SK-N-SH (cell line): ENCODE data around the gene ARHGEF4. TPM values are rescaled to one million over a fixed set of nuclear protein-coding genes. Genes with fewer than 3 reads are reported as not detected.
A peak's percentile ranks its signal among the peaks of the same experiment; 100 is the strongest.

ENCODE experiments used
- CTCF ChIA-PET: fragments of 300-600, 350-600 bp; formaldehyde crosslinking; extraction: SDS; loops from one replicate; lab custom pipeline; 2021; lab: Yijun Ruan, JAX
- POLR2A ChIA-PET: fragments of 350-600 bp; sonication (Branson Sonifier 250); formaldehyde crosslinking; extraction: SDS; loops from one replicate; lab custom pipeline; 2020; ENCODE audit warnings: antibody characterized with exemption, inconsistent platforms; lab: Yijun Ruan, JAX
- DNase-seq: peaks from one replicate; pipeline ENCODE4 v3.0.0; 2012
- H2AFZ ChIP-seq: fragments of 200-600 bp; sonication (generic); 2 replicates; pipeline ENCODE4 v1.8.1; 2016; ENCODE audit warnings: antibody characterized with exemption, mild to moderate bottlenecking, low read depth
- H3F3A ChIP-seq: fragments of 200-600 bp; sonication (generic); replicated peaks from 2 replicates; pipeline ENCODE3; 2016; ENCODE audit warnings: antibody characterized with exemption, mild to moderate bottlenecking; ENCODE audit not compliant: insufficient read depth
- H3K27ac ChIP-seq, 2 experiments: fragments of 200-500 bp in 1 of 2; fragments of 200-600 bp in 1 of 2; sonication (Bioruptor generic) in 1 of 2; sonication (generic), shearing (Covaris generic) in 1 of 2; 2 replicates each; pipeline versions ENCODE4 v1.5.1 to v1.6.1; 2014 to 2016; ENCODE audit warnings: low read depth in 2 of 2, inconsistent platforms in 1 of 2, low read length in 1 of 2, mild to moderate bottlenecking in 1 of 2, mixed read lengths in 1 of 2
- H3K27me3 ChIP-seq: fragments of 200-600 bp; sonication (generic), shearing (Covaris generic); 2 replicates; pipeline ENCODE4 v1.6.1; 2016; ENCODE audit warnings: mixed run types; ENCODE audit not compliant: insufficient read depth
- H3K36me3 ChIP-seq, 2 experiments: fragments of 200-500 bp in 1 of 2; fragments of 200-600 bp in 1 of 2; sonication (Bioruptor generic) in 1 of 2; sonication (generic) in 1 of 2; replicated peaks in 1 of 2; 2 replicates each; pipeline versions ENCODE3 to v1.5.1; 2014 to 2016; ENCODE audit warnings: low read length in 1 of 2, mild to moderate bottlenecking in 1 of 2; ENCODE audit not compliant: insufficient read depth in 2 of 2, control insufficient read depth in 1 of 2
- H3K4me1 ChIP-seq, 2 experiments: fragments of 200-500 bp in 1 of 2; fragments of 200-600 bp in 1 of 2; sonication (Bioruptor generic) in 1 of 2; sonication (generic), shearing (Covaris generic) in 1 of 2; 2 replicates each; pipeline versions ENCODE4 v1.5.1 to v1.6.1; 2014 to 2016; ENCODE audit warnings: low read depth in 1 of 2, low read length in 1 of 2, mixed run types in 1 of 2; ENCODE audit not compliant: insufficient read depth in 2 of 2, control insufficient read depth in 1 of 2
- H3K4me2 ChIP-seq: fragments of 200-600 bp; sonication (generic), shearing (Covaris generic); 2 replicates; pipeline ENCODE4 v1.6.1; 2017; ENCODE audit warnings: mixed run types
- H3K4me3 ChIP-seq, 2 experiments: fragments of 200-500 bp in 1 of 2; fragments of 200-600 bp in 1 of 2; sonication (Bioruptor generic) in 1 of 2; sonication (generic), shearing (Covaris generic) in 1 of 2; 2 replicates each; pipeline versions ENCODE4 v1.5.1 to v1.8.1; 2014 to 2016; ENCODE audit warnings: low read depth in 2 of 2, inconsistent platforms in 1 of 2, low read length in 1 of 2, mild to moderate bottlenecking in 1 of 2, mixed read lengths in 1 of 2, moderate library complexity in 1 of 2
- H3K79me2 ChIP-seq: fragments of 200-600 bp; sonication (generic); 2 replicates; pipeline ENCODE4 v1.8.1; 2017; ENCODE audit warnings: mild to moderate bottlenecking; ENCODE audit not compliant: insufficient read depth
- H3K9ac ChIP-seq: fragments of 200-600 bp; sonication (generic); 2 replicates; pipeline ENCODE4 v1.6.1; 2017; ENCODE audit warnings: mixed run types
- H3K9me2 ChIP-seq: fragments of 200-600 bp; sonication (generic); 2 replicates; pipeline ENCODE4 v1.6.1; 2017; ENCODE audit warnings: mixed run types
- H3K9me3 ChIP-seq: fragments of 200-600 bp; sonication (generic); 2 replicates; pipeline ENCODE4 v1.6.1; 2017; ENCODE audit warnings: mixed run types, mild to moderate bottlenecking, moderate library complexity
- H4K20me1 ChIP-seq: fragments of 200-600 bp; sonication (generic); 2 replicates; pipeline ENCODE4 v1.6.1; 2017; ENCODE audit warnings: mild to moderate bottlenecking, mixed run types; ENCODE audit not compliant: insufficient read depth
- EP300 ChIP-seq, 2 experiments: IDR thresholded peaks; 2 replicates each; pipeline versions ENCODE4 v1.4.0 to v1.6.1; 2012; ENCODE audit warnings: borderline replicate concordance in 1 of 2, low read depth in 1 of 2, low read length in 1 of 2
- FOSL2 ChIP-seq: IDR thresholded peaks from 2 replicates; pipeline ENCODE4 v1.4.0; 2012; ENCODE audit warnings: low read depth, mild to moderate bottlenecking, moderate library complexity, borderline replicate concordance
- FOXM1 ChIP-seq: IDR thresholded peaks from 2 replicates; pipeline ENCODE4 v1.4.0; 2012; ENCODE audit warnings: low read depth, mild to moderate bottlenecking
- IRF3 ChIP-seq: fragments of 150-350 bp; IDR thresholded peaks from 2 replicates; pipeline ENCODE4 v1.6.1; 2016; ENCODE audit warnings: mild to moderate bottlenecking, low read depth, low read length
- MXI1 ChIP-seq: IDR thresholded peaks from 2 replicates; pipeline ENCODE4 v1.6.1; 2012; ENCODE audit warnings: mild to moderate bottlenecking, low read depth, low read length, improper control_type of control experiment
- NRF1 ChIP-seq: IDR thresholded peaks from 2 replicates; pipeline ENCODE4 v1.6.1; 2012; ENCODE audit warnings: low read depth, mild to moderate bottlenecking, low read length
- PBX3 ChIP-seq: IDR thresholded peaks from 2 replicates; pipeline ENCODE4; 2012
- POLR2AphosphoS5 ChIP-seq: IDR thresholded peaks from 2 replicates; pipeline ENCODE4 v1.6.1; 2012; ENCODE audit warnings: low read depth, low read length
- RAD21 ChIP-seq: IDR thresholded peaks from 2 replicates; pipeline ENCODE4 v1.6.1; 2012; ENCODE audit warnings: mild to moderate bottlenecking, low read length
- RXRA ChIP-seq: IDR thresholded peaks from 2 replicates; pipeline ENCODE4 v1.4.0; 2012; ENCODE audit warnings: low read depth, mild to moderate bottlenecking, borderline replicate concordance
- SMC3 ChIP-seq: IDR thresholded peaks from 2 replicates; pipeline ENCODE4 v1.6.1; 2012; ENCODE audit warnings: low read depth, low read length, improper control_type of control experiment
- TAF1 ChIP-seq: IDR thresholded peaks from 2 replicates; pipeline ENCODE4 v1.6.1; 2012; ENCODE audit warnings: low read depth, mild to moderate bottlenecking, low read length, moderate library complexity, borderline replicate concordance
- TCF12 ChIP-seq: IDR thresholded peaks from 2 replicates; pipeline ENCODE4 v1.4.0; 2012
- TEAD4 ChIP-seq: IDR thresholded peaks from 2 replicates; pipeline ENCODE4 v1.4.0; 2012; ENCODE audit warnings: mild to moderate bottlenecking, borderline replicate concordance; ENCODE audit not compliant: insufficient read depth
- YY1 ChIP-seq: IDR thresholded peaks from 2 replicates; pipeline ENCODE4 v1.4.0; 2012; ENCODE audit warnings: low read depth, mild to moderate bottlenecking
- ZBTB33 ChIP-seq: IDR thresholded peaks from 2 replicates; pipeline ENCODE4 v1.4.0; 2012; ENCODE audit warnings: low read depth, borderline replicate concordance
- WGBS: methylation state at CpG from one replicate; pipeline ENCODE4 v1.1.6; 2017; ENCODE audit warnings: low lambda C conversion rate; 5-methylcytosine and 5-hydroxymethylcytosine counted together
- polyA plus RNA-seq, 3 experiments: library from polyadenylated mRNA; depleted of rRNA; stranded (reverse); fragments of >200 nt; gene quantifications; 2 replicates each; pipeline ENCODE4 v1.2.3, GENCODE V29; 2012

The ARHGEF4 gene
- polyA plus RNA-seq, 1 of the 3 experiments (the other 2 are of a cell fraction): 2.3 TPM

- 93% methylated on average over 10 of the region's 11 CpGs for WGBS
- H3K79me2 ChIP-seq: peaks cover 31% of the 10 kb centered on the region
These were observed 211.3 kb downstream of the ARHGEF4 start for GRCh38 chr2:131047920-131048560.

More at GRCh38 chr2:131047920-131048560, 211.3 kb downstream of the ARHGEF4 start:
- no peak overlapping the region for H3K4me3 ChIP-seq
- peaks cover 41% of the 10 kb centered on the region for H4K20me1 ChIP-seq
- H3K9me3 ChIP-seq: no peaks in the 10 kb centered on the region
- no peaks in the 10 kb centered on the region for H3F3A ChIP-seq
- peaks cover 0 to 42% of the 10 kb centered on the region in 2 experiments; a peak in 1 of 4 replicates for H3K4me1 ChIP-seq
- DNase-seq: no peak
- no peak overlapping the region for H2AFZ ChIP-seq
- no peak for TF ChIP-seq RAD21
- no peak for TF ChIP-seq PBX3
- TF ChIP-seq YY1: no peak
- TF ChIP-seq FOSL2: no peak
- TF ChIP-seq EP300 (IDR thresholded peaks at IDR 0.05; ENCODE audit: borderline replicate concordance in 1 of 2, low read depth in 1 of 2, low read length in 1 of 2): no peak
- TF ChIP-seq NRF1: no peak
- no peak for TF ChIP-seq FOXM1
- TF ChIP-seq IRF3: no peak
- TF ChIP-seq RXRA: no peak
- TF ChIP-seq TAF1: no peak
- no peak for TF ChIP-seq MXI1
- no peak for TF ChIP-seq SMC3
- no peak for TF ChIP-seq POLR2AphosphoS5
- TF ChIP-seq TCF12: no peak
- TF ChIP-seq TEAD4: no peak
- no peak for TF ChIP-seq ZBTB33
- peaks cover 45 to 70% of the 10 kb centered on the region in 2 experiments for H3K36me3 ChIP-seq
- no peaks in the 10 kb centered on the region for H3K27me3 ChIP-seq
- no peak overlapping the region for H3K4me2 ChIP-seq
- no peak overlapping the region for H3K9ac ChIP-seq
- H3K27ac ChIP-seq: peak overlapping the region in 1 of 2 experiments; percentile 77; a peak in 2 of 4 replicates
- POLR2A ChIA-PET: interaction anchor here (1.6 kb wide), 1 partner anchor 44 kb away, joined by 4 read pairs; no protein-coding TSS in a partner anchor
- CTCF ChIA-PET: interaction anchor here (0.9 to 1.2 kb wide), 2 partner anchors 17 to 84 kb away, joined by 3 read pairs; no protein-coding TSS in a partner anchor
- no peaks in the 10 kb centered on the region for H3K9me2 ChIP-seq
